Measurements from ENCODE around the gene IZUMO3. TPM values are rescaled to one million over a fixed set of nuclear protein-coding genes. Genes with fewer than 3 reads are reported as not detected.

IZUMO3 gene
- total RNA-seq, 6 donors from 2014 or later: not detected

DNA sequence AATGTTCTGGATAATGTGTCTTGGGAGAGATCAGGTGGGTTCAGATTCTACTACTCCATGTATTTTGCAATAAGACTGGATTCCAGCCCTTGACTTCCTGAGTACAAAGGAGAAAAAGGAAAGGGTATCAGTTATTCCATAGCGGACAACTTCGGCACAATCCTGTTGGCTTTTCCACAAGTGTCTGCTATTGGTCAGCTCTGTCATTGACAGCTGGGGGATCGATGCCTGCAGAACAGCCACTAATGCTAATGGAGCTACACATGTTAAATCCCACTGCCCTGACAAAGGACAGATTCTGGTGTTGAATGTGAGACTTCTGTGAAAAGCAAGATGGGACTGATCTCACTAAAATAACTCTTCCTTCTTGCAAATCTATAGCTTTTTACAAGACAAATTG is 41.2 kb downstream of the IZUMO3 start:
- Histone ChIP-seq H3K36me3 (no peaks in the 10 kb centered on the region), H3K27ac (no peak overlapping the region), H3K4me1 (no peaks in the 10 kb centered on the region), H3K9me3 (no peaks in the 10 kb centered on the region), H3K4me3 (no peak overlapping the region), H3K27me3 (no peaks in the 10 kb centered on the region)
- DNase-seq (no peak), ATAC-seq (ENCODE audit: low FRiP score in 2 of 2) (no peak)
- TF ChIP-seq POLR2AphosphoS5 (IDR thresholded peaks at IDR 0.05) (no peak), POLR2A (IDR thresholded peaks at IDR 0.05) (no peak), EP300 (IDR thresholded peaks at IDR 0.05) (no peak)
- TF ChIP-seq, protein P1, sequence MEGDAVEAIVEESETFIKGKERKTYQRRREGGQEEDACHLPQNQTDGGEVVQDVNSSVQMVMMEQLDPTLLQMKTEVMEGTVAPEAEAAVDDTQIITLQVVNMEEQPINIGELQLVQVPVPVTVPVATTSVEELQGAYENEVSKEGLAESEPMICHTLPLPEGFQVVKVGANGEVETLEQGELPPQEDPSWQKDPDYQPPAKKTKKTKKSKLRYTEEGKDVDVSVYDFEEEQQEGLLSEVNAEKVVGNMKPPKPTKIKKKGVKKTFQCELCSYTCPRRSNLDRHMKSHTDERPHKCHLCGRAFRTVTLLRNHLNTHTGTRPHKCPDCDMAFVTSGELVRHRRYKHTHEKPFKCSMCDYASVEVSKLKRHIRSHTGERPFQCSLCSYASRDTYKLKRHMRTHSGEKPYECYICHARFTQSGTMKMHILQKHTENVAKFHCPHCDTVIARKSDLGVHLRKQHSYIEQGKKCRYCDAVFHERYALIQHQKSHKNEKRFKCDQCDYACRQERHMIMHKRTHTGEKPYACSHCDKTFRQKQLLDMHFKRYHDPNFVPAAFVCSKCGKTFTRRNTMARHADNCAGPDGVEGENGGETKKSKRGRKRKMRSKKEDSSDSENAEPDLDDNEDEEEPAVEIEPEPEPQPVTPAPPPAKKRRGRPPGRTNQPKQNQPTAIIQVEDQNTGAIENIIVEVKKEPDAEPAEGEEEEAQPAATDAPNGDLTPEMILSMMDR (IDR thresholded peaks at IDR 0.05): no peak
- 84 to 94% methylated on average over 3 of the region's 3 CpGs for WGBS, 2 donors

DNA sequence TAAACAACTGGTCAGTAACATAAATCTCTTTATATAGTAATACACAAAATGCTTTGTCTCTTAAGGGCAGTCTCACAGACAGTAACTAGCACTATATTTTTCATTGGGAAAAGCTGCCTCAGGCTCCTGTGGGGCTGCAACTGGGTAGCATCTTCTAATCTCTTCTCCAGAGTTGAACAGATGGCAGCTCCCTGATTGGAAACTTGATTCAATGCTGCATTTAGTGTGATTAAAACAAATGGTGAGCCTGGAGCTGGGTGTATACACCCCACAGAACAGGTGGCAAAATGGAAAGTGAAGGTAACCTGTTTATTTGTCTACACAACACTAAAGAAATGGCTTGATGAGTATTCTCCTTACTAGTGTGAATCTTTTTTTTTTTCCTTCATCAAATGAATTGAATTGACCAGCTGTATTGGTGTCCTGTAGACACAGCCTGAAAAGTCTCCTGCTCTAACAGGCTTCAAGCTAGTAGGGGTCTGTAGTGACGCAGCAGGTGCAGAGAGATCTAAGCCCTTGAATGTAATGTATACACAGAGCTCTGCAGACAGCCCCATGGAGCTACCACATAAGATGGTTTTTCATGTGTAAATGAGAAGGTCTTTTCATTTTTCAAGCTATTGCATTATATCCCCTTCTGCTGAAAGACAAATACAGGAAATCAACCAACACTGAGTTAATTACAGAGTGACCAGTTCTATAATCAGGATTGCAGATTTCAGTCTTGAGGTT is 43.3 kb downstream of the IZUMO3 start:
- 71 to 90% methylated on average over 1 of the region's 1 CpG for WGBS, 2 donors
- TF ChIP-seq POLR2A (IDR thresholded peaks at IDR 0.05): no peak
- TF ChIP-seq POLR2AphosphoS5 (IDR thresholded peaks at IDR 0.05): no peak
- TF ChIP-seq, protein P1 (IDR thresholded peaks at IDR 0.05): no peak
- no peak for TF ChIP-seq EP300 (IDR thresholded peaks at IDR 0.05)

DNA sequence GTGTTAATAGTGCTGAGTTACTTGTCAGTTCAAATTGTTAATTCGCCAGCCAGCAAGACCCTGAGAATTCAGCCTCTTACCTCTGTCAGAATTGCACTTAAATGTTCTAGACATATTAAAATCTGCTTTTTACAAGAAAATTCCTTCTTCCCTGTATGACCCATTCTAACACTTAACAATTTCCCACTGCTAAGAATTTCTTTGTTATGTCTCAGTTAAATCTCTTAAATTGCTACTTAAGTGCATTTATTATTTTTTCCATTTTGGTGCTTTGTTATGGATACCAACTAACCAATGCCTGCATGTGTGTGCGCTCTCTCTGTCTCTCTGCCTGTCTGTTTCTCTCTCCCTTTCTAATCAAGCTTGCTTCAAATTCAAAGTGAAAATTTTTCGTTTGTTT is 44.9 kb downstream of the IZUMO3 start:
- H3K36me3 ChIP-seq: no peaks in the 10 kb centered on the region
- no peak for ATAC-seq (ENCODE audit: low FRiP score in 2 of 2)
- no peak overlapping the region for H3K27ac ChIP-seq
- WGBS, 2 donors: 70 to 76% methylated on average over 3 of the region's 3 CpGs
- TF ChIP-seq POLR2AphosphoS5 (IDR thresholded peaks at IDR 0.05) (no peak), POLR2A (IDR thresholded peaks at IDR 0.05) (no peak), EP300 (IDR thresholded peaks at IDR 0.05) (no peak)
- TF ChIP-seq, protein P1 (IDR thresholded peaks at IDR 0.05): no peak
- H3K27me3 ChIP-seq: no peaks in the 10 kb centered on the region
- no peak for DNase-seq
- H3K9me3 ChIP-seq: no peaks in the 10 kb centered on the region
- no peak overlapping the region for H3K4me3 ChIP-seq
- no peaks in the 10 kb centered on the region for H3K4me1 ChIP-seq

More for the DNA sequence above, 43.3 kb downstream of the IZUMO3 start:
- DNase-seq (no peak), ATAC-seq (ENCODE audit: low FRiP score in 2 of 2) (no peak)
- Histone ChIP-seq H3K4me3 (no peak overlapping the region), H3K27ac (no peak overlapping the region), H3K9me3 (no peaks in the 10 kb centered on the region), H3K27me3 (no peaks in the 10 kb centered on the region), H3K36me3 (no peaks in the 10 kb centered on the region), H3K4me1 (no peaks in the 10 kb centered on the region)

- no peaks in the 10 kb centered on the region for H3K9me3 ChIP-seq
- TF ChIP-seq POLR2A (IDR thresholded peaks at IDR 0.05) (no peak), EP300 (IDR thresholded peaks at IDR 0.05) (no peak), POLR2AphosphoS5 (IDR thresholded peaks at IDR 0.05) (no peak)
- TF ChIP-seq, protein P1 (IDR thresholded peaks at IDR 0.05): no peak
- WGBS, 2 donors: 23 to 32% methylated on average over 2 of the region's 2 CpGs
- DNase-seq (no peak), ATAC-seq (ENCODE audit: low FRiP score in 2 of 2) (no peak)
- no peak overlapping the region for H3K4me3 ChIP-seq
- no peaks in the 10 kb centered on the region for H3K27me3 ChIP-seq
- no peak overlapping the region for H3K27ac ChIP-seq
- H3K36me3 ChIP-seq: no peaks in the 10 kb centered on the region
- H3K4me1 ChIP-seq: no peaks in the 10 kb centered on the region
Measured at GRCh38 chr9:24498632-24499031, 47.1 kb downstream of the IZUMO3 start.

- no peak for TF ChIP-seq EP300 (IDR thresholded peaks at IDR 0.05)
- no peak for ATAC-seq (ENCODE audit: low FRiP score in 2 of 2)
- Histone ChIP-seq H3K9me3 (no peaks in the 10 kb centered on the region), H3K4me1 (no peaks in the 10 kb centered on the region), H3K4me3 (no peak overlapping the region), H3K36me3 (no peaks in the 10 kb centered on the region), H3K27ac (no peak overlapping the region), H3K27me3 (no peaks in the 10 kb centered on the region)
- no peak for DNase-seq
- 62 to 74% methylated on average over 4 of the region's 4 CpGs for WGBS, 2 donors
Measured at GRCh38 chr9:24497671-24498070, 48.0 kb downstream of the IZUMO3 start.
